IMR-90 (cell line): ENCODE measurements around the gene ANTXR2. TPM values are rescaled to one million over a fixed set of nuclear protein-coding genes. Genes with fewer than 3 reads are reported as not detected.

Experiments
- ATAC-seq: fragments of 200-7000 bp; cut with Tn5 transposase; 2 replicates; pipeline ENCODE4 v1.9.1; 2020; ENCODE audit warnings: low read depth, mild to moderate bottlenecking, moderate library complexity
- BruUV-seq: library from RNA; stranded (reverse); fragments of 400-500 nt; replicated peaks from 2 replicates; lab custom pipeline; 2021; lab: Mats Ljungman, UMichigan
- CTCF ChIA-PET: fragments of 300-600 bp; formaldehyde crosslinking; extraction: SDS; loops from one replicate; lab custom pipeline; 2021; ENCODE audit warnings: antibody characterized with exemption; lab: Yijun Ruan, JAX
- POLR2A ChIA-PET: fragments of 300-600 bp; sonication (Branson Sonifier 250); formaldehyde crosslinking; loops from one replicate; lab custom pipeline; 2022; ENCODE audit warnings: antibody characterized with exemption; ENCODE audit not compliant: unreplicated experiment; lab: Charles Lee
- DNase-seq: peaks from one replicate; pipeline ENCODE4 v3.0.0; 2013
- H2AFZ ChIP-seq: replicated peaks from 2 replicates; pipeline ENCODE3; 2013; ENCODE audit warnings: low read length, mild to moderate bottlenecking; ENCODE audit not compliant: poor library complexity
- H2AK5ac ChIP-seq: 2 replicates; pipeline ENCODE4 v1.6.1; 2013; ENCODE audit warnings: low read depth, low read length, inconsistent platforms
- H2AK9ac ChIP-seq: replicated peaks from 2 replicates; pipeline ENCODE3; 2013; ENCODE audit warnings: mild to moderate bottlenecking, low read depth, low read length, moderate library complexity; ENCODE audit not compliant: poor library complexity
- H2BK120ac ChIP-seq: 2 replicates; pipeline ENCODE4 v1.6.1; 2013; ENCODE audit warnings: low read depth, low read length, inconsistent platforms
- H2BK15ac ChIP-seq: 3 replicates; pipeline ENCODE4 v1.6.1; 2013; ENCODE audit warnings: low read depth, low read length, inconsistent platforms
- H2BK20ac ChIP-seq: 2 replicates; pipeline ENCODE4 v1.6.1; 2013; ENCODE audit warnings: low read depth, mild to moderate bottlenecking, inconsistent platforms, low read length, moderate library complexity
- H2BK5ac ChIP-seq: 2 replicates; pipeline ENCODE4 v1.6.1; 2013; ENCODE audit warnings: mild to moderate bottlenecking, low read depth, low read length, inconsistent platforms; ENCODE audit not compliant: poor library complexity, severe bottlenecking
- H3K14ac ChIP-seq: replicated peaks from 2 replicates; pipeline ENCODE4 v1.6.1; 2013; ENCODE audit warnings: low read depth, low read length, inconsistent platforms
- H3K18ac ChIP-seq: 2 replicates; pipeline ENCODE4 v1.6.1; 2013; ENCODE audit warnings: low read depth, low read length, control low read depth
- H3K23ac ChIP-seq: 2 replicates; pipeline ENCODE4 v1.6.1; 2013; ENCODE audit warnings: low read depth, low read length, inconsistent platforms
- H3K27ac ChIP-seq: 2 replicates; pipeline ENCODE4 v1.5.1; 2013; ENCODE audit warnings: mild to moderate bottlenecking, control low read depth, low read length; ENCODE audit not compliant: insufficient read depth
- H3K27me3 ChIP-seq: 2 replicates; pipeline ENCODE4 v1.6.1; 2013; ENCODE audit warnings: low read length; ENCODE audit not compliant: control insufficient read depth, insufficient read depth
- H3K36me3 ChIP-seq: 2 replicates; pipeline ENCODE4 v1.6.1; 2013; ENCODE audit warnings: low read length, mixed read lengths; ENCODE audit not compliant: control insufficient read depth, insufficient read depth
- H3K4ac ChIP-seq: 2 replicates; pipeline ENCODE4 v1.6.1; 2013; ENCODE audit warnings: low read depth, low read length, inconsistent platforms
- H3K4me1 ChIP-seq: 2 replicates; pipeline ENCODE4 v1.6.1; 2013; ENCODE audit warnings: low read length, mixed read lengths; ENCODE audit not compliant: control insufficient read depth, insufficient read depth
- H3K4me2 ChIP-seq: 2 replicates; pipeline ENCODE4 v1.6.1; 2013; ENCODE audit warnings: low read depth, mild to moderate bottlenecking, control low read depth, low read length, moderate library complexity
- H3K4me3 ChIP-seq: 2 replicates; pipeline ENCODE4 v1.5.1; 2013; ENCODE audit warnings: low read depth, mild to moderate bottlenecking, control low read depth, low read length, moderate library complexity; ENCODE audit not compliant: insufficient read depth
- H3K56ac ChIP-seq: 2 replicates; pipeline ENCODE4 v1.6.1; 2013; ENCODE audit warnings: low read length, inconsistent platforms; ENCODE audit not compliant: insufficient read depth; ENCODE audit errors: extremely low read depth
- H3K79me1 ChIP-seq, 2 experiments: 2 replicates each; pipeline ENCODE4 v1.6.1; 2013; ENCODE audit warnings: low read length in 2 of 2, inconsistent platforms in 1 of 2, low read depth in 1 of 2
- H3K9ac ChIP-seq: 2 replicates; pipeline ENCODE4 v1.6.1; 2013; ENCODE audit warnings: low read depth, low read length, control low read depth
- H3K9me1 ChIP-seq: 2 replicates; pipeline ENCODE4 v1.6.1; 2013; ENCODE audit warnings: low read length, inconsistent platforms; ENCODE audit not compliant: insufficient read depth
- H3K9me3 ChIP-seq: 2 replicates; pipeline ENCODE4 v1.6.1; 2013; ENCODE audit warnings: low read length; ENCODE audit not compliant: control insufficient read depth, insufficient read depth
- H4K20me1 ChIP-seq: 2 replicates; pipeline ENCODE4 v1.6.1; 2013; ENCODE audit warnings: low read length, inconsistent platforms; ENCODE audit not compliant: insufficient read depth
- H4K5ac ChIP-seq: 2 replicates; pipeline ENCODE4 v1.6.1; 2013; ENCODE audit warnings: mild to moderate bottlenecking, low read depth, low read length, control low read depth
- H4K8ac ChIP-seq, 2 experiments: 2 replicates each; pipeline ENCODE4 v1.6.1; 2013; ENCODE audit warnings: low read depth in 2 of 2, low read length in 2 of 2, control low read depth in 1 of 2, inconsistent platforms in 1 of 2
- H4K91ac ChIP-seq: 2 replicates; pipeline ENCODE4 v1.6.1; 2013; ENCODE audit warnings: low read depth, low read length, inconsistent platforms; ENCODE audit not compliant: insufficient read depth
- CHD1 ChIP-seq: IDR thresholded peaks from 2 replicates; pipeline ENCODE4 v1.6.1; 2012; ENCODE audit warnings: low read depth, low read length, improper control_type of control experiment
- ELK1 ChIP-seq: fragments of 150-350 bp; IDR thresholded peaks from 2 replicates; pipeline ENCODE4 v1.6.1; 2016; ENCODE audit warnings: low read depth, mild to moderate bottlenecking, low read length, moderate library complexity, borderline replicate concordance
- WGBS, 2 experiments: methylation state at CpG; one replicate each; pipeline versions ENCODE4 v1.1.5 to v1.1.7; 2013; ENCODE audit warnings: missing lambda C conversion rate in 2 of 2; ENCODE audit not compliant: insufficient read length in 1 of 2; ENCODE audit errors: extremely low coverage in 2 of 2; 5-methylcytosine and 5-hydroxymethylcytosine counted together
- dilution Hi-C: fragments of 300-500 bp; cut with HindIII; formaldehyde crosslinking; loops from one replicate; pipeline ENCODE4 v1.14.3; 2018; ENCODE audit warnings: low sequenced_read_pairs; ENCODE audit not compliant: unreplicated experiment
- in situ Hi-C: fragments of 300-500 bp; cut with MboI; formaldehyde crosslinking; loops from 3 replicates; pipeline ENCODE4 v1.14.3; 2019; ENCODE audit warnings: low sequenced_read_pairs, inconsistent platforms, mixed read lengths
- intact Hi-C: fragments of 100-400 bp; cut with micrococcal nuclease; formaldehyde crosslinking; loops from 2 replicates; pipeline ENCODE4 v1.10.0; 2022
- polyA plus RNA-seq, 3 experiments: library from polyadenylated mRNA; depleted of rRNA; stranded (reverse); fragments of >200 nt; gene quantifications; 2 replicates each; pipeline ENCODE4 v1.2.3, GENCODE V29; 2012; ENCODE audit warnings: low replicate concordance in 1 of 3
- total RNA-seq: library from RNA; depleted of rRNA; stranded (reverse); fragments of >200 nt; gene quantifications from 2 replicates; pipeline ENCODE4 v1.2.3, GENCODE V29; 2012

Gene ANTXR2
- total and polyA plus RNA-seq, 2 of the 4 experiments (the other 2 are of a cell fraction), result 46.8 to 88.5 TPM

GRCh38 chr4:79927931-79928330 lies 145.1 kb downstream of the ANTXR2 start:
- Histone ChIP-seq H3K18ac (no peak overlapping the region), H4K5ac (no peak overlapping the region), H2AFZ (no peak overlapping the region), H4K20me1 (no peaks in the 10 kb centered on the region; the same call in 1 of the 2 replicates), H3K4me2 (no peak overlapping the region), H4K91ac (no peak overlapping the region), H3K4me1 (no peaks in the 10 kb centered on the region), H3K36me3 (peaks cover 2% of the 10 kb centered on the region; the same call in 1 of the 2 replicates), H3K9ac (no peak overlapping the region), H3K9me3 (no peaks in the 10 kb centered on the region), H3K79me1 (peaks cover 3 to 24% of the 10 kb centered on the region in 2 experiments; a peak in 2 of 4 replicates), H2AK5ac (no peak overlapping the region), H3K14ac (no peak overlapping the region), H3K4me3 (no peak overlapping the region), H2BK20ac (no peak overlapping the region), H4K8ac (no peak overlapping the region), H2BK120ac (no peak overlapping the region), H2BK15ac (no peak overlapping the region), H3K23ac (no peak overlapping the region), H3K27me3 (no peaks in the 10 kb centered on the region), H3K9me1 (no peaks in the 10 kb centered on the region), H3K27ac (no peak overlapping the region), H2BK5ac (no peak overlapping the region), H3K56ac (no peak overlapping the region), H3K4ac (no peak overlapping the region), H2AK9ac (no peak overlapping the region)
- ChIA-PET CTCF (no interaction called here), POLR2A (no interaction called here)
- WGBS, 2 experiments, result no CpG with 5 or more reads among the region's 1 CpG
- ATAC-seq (no peak), DNase-seq (no peak)
- in situ Hi-C loops, result no loop called here
- intact Hi-C loops, result no loop called here
- dilution Hi-C loops, result no loop called here
- no TSS peak for BruUV-seq
- TF ChIP-seq ELK1 (no peak), CHD1 (no peak)
